Activated T-cell treated with anti-CD3 and anti-CD28 coated beads, Interleukin-2, amount 50 U/mL, for 1 hour (primary cell): ENCODE data around the gene UGT1A7.

Experiments
- DNase-seq: peaks from one replicate; pipeline ENCODE4 v3.0.0-alpha.2; 2020

UGT1A7 gene

DNA sequence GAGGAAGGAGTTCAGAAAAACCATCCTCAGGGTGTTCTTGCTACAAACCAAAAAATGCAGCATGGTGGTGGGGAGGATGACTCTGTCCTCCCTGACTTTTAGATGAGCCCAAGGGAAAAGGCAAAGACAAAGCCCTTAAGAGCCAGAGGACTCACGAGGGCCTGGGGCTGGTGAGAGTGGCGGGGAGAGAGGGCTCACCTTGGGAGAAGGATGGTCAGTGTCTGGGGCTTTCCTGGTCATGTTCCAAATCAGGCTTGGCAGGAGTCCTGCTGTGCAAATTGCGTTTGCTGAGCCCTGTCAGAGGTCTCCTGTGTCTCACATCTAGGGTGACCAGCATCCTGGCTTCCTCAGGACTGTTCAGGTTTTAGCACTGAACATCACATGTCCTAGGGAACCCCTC lies 83.1 kb downstream of the UGT1A7 start:
- no peak for DNase-seq

DNA sequence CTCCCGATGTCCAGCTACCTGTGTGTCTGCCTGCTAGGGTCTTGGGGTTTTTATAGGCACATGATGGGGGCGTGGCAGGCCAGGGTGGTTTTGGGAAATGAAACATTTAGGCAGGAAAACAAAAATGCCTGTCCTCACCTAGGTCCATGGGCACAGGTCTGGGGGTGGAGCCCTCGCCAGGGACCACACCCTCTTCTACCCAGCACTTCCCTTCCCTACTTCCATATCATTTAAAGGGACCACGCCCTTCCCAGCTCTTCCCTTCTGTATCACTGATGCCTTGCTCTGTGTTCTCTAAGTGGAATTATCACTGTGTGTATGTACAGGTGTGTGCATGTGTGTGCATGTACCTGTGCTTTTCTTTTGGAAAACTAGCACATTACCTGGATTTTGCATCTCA lies 84.7 kb downstream of the UGT1A7 start:
- DNase-seq, result no peak

DNA sequence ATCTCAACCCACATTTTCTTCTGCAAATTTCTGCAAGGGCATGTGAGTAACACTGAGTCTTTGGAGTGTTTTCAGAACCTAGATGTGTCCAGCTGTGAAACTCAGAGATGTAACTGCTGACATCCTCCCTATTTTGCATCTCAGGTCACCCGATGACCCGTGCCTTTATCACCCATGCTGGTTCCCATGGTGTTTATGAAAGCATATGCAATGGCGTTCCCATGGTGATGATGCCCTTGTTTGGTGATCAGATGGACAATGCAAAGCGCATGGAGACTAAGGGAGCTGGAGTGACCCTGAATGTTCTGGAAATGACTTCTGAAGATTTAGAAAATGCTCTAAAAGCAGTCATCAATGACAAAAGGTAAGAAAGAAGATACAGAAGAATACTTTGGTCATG lies 86.4 kb downstream of the UGT1A7 start:
- DNase-seq, result no peak

DNA sequence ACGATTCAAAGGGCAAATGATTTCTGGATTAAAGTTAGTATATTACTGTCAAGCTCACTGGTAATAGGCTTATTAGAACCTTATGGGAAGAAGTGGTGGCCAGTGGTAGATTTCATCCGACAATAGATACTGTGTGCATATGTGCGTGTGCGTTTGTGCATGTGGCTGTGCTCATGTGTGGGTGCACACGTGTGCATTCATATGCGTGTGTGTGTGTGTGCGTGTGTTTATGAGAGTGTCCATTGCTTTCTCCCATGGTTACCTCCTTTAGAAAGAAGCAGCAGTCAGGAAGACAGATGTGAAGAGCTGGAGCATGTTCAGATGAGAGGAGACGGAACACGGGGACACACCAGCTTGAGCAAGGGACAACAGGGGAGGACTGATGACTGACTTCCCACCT lies 87.6 kb downstream of the UGT1A7 start:
- DNase-seq, result no peak

DNA sequence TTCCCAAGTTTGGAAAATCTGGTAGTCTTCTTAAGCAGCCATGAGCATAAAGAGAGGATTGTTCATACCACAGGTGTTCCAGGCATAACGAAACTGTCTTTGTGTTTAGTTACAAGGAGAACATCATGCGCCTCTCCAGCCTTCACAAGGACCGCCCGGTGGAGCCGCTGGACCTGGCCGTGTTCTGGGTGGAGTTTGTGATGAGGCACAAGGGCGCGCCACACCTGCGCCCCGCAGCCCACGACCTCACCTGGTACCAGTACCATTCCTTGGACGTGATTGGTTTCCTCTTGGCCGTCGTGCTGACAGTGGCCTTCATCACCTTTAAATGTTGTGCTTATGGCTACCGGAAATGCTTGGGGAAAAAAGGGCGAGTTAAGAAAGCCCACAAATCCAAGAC lies 90.5 kb downstream of the UGT1A7 start:
- DNase-seq, result no peak

DNA sequence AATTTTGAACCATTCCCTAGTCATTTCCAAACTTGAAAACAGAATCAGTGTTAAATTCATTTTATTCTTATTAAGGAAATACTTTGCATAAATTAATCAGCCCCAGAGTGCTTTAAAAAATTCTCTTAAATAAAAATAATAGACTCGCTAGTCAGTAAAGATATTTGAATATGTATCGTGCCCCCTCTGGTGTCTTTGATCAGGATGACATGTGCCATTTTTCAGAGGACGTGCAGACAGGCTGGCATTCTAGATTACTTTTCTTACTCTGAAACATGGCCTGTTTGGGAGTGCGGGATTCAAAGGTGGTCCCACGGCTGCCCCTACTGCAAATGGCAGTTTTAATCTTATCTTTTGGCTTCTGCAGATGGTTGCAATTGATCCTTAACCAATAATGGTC lies 90.9 kb downstream of the UGT1A7 start:
- DNase-seq, result no peak

DNA sequence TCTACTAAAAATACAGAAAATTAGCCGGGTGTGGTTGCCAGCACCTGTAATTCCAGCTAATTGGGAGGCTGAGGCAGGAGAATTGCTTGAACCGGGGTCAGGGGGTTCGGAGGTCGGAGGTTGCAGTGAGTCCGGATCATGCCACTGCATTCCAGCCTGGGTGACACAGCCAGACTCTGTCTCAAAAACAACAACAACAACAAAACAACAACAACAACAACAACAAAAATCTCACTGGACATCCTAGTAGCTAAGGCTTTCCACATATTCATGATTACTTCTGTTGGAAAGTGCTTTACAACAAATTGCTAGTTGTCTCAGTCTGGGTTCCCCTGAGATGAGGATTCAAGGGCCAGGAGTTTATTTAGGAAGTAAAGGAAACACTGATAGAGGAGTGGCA lies 92.2 kb downstream of the UGT1A7 start:
- no peak for DNase-seq

DNA sequence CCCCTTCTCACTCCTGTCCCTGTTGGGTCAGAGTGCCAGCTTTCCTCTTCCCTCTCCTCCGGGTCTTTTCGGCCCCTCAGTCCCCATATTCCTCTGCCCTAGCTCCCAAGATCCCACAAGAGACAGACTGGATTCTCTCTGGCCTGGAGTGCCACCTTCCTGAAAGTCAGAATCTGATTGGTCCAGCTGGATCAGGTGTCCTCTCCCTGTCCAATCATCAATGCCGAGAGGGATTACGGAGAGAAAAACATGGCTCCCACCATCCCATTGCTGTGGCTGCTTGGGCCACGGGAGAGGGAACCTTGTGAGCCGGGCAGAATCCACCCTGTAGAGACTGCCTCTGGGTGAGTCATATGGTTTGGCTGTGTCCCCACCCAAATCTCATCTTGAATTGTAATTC lies 93.7 kb downstream of the UGT1A7 start:
- DNase-seq, result no peak

DNA sequence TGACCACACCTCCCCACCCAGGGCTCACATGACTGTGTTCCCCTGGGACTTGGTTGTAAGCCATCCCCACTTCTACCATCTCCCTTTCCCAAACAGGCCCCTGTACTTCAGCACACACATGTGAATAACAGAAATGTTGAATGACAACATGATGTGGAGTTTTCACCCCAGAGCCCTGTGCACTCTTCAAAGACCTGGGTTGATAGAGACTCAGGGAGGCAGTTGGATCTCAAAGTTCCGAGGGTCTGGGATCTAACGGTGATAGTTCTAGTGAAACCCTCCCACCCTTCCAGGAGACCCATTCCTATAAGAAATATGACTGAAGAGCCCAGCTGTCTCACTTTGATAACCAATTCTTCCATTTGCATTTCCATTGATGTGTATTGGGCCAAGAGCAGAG lies 96.3 kb downstream of the UGT1A7 start, which contains the start of gene MROH2A:
Gene MROH2A, plus strand, starts transcription at position 301 of the 400 bp plus-strand sequence. CDS start 1,029 bp downstream, outside the sequence.
- no peak for DNase-seq

DNA sequence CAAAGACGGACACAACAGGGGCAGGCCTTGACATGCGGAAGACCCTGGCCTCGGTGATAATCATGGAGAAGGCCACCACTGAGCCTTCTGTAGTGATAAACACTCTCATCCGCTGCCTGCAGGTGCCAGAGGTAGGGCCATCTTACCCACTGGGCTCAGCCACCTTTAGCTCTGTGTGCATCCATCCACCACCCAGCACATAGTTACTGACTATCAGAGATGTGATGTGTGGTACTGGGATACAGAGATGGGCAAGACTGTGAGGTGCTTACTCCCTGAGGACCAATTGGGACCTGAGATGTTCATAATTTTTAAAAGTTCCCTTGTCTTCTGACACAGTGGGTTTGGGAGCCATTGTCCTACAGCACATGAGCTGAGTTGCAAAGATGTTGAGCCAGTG lies 98.0 kb downstream of the UGT1A7 start:
- no peak for DNase-seq

DNA sequence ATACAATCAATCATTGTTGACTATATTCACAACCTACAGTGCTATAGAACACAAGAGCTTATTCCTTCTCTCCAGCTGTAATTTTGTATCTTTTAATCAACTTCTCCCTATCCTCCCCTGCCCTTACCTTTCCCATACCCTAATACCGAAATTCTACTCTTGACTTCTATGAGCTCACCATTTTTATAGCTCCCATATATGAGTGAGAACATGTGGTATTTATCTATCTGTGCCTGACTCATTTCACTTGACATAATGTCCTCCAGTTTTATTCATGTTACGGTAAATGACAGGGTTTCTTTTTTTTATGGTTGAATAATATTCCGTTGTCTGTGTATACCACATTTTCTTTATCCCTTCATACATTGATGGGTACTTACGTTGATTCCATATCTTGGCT lies 99.1 kb downstream of the UGT1A7 start:
- DNase-seq, result no peak

DNA sequence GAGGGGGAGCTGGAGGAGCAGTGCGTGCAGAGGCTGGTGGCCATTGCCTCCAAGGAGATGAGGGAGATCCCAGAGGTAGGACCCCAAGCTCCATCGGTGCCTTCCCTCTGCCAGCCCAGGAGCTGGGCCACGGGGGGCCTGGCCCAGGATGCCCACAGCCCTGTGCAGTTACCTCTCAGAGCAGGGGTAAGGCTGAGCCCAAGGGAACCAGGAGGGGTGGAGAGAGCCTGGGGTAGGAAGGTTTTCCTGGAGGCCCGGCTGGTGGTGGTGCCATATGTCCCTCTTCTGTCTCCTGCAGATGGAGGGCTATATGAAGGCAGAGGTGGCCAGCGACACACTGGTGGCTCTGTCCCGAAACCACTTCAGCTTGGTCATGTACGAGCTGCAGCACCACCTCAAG lies 107.9 kb downstream of the UGT1A7 start:
- DNase-seq, result no peak

DNA sequence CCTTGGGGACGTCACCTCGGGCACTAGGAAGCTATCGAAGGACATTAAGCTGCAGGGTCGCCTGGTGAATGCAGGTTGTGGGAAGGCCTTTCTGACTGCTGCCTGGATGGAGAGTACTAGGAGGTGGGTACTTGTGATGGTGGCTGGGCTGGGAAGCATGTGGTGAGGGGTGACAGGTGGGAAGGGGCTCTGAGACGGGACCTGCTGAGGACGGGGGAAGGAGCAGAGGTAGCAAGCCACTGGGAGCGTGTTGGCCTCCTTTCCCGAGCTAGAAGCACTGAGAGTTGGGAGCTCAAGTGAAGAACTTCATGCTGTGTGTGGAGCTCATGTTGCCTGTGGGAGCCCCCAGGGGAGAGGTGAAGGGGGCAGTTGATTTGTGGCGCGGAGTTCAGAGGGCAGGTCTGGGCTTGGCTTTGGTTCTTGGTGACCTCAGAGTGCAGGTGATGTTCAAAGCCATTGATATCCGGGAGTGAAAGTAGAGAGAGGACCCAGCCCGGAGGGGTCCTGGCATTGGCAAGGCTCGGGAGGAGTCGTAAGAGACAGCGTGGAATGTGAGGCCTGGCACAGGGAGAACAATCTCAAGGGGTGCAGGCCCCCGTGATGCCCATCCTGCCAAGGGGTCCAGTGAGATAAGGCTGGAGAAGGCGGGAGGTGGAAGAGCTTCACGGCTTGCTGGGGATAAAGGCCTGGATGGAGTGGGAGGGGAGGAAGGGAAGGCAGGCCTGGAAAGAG lies 109.6 kb downstream of the UGT1A7 start:
- no peak for DNase-seq

DNA sequence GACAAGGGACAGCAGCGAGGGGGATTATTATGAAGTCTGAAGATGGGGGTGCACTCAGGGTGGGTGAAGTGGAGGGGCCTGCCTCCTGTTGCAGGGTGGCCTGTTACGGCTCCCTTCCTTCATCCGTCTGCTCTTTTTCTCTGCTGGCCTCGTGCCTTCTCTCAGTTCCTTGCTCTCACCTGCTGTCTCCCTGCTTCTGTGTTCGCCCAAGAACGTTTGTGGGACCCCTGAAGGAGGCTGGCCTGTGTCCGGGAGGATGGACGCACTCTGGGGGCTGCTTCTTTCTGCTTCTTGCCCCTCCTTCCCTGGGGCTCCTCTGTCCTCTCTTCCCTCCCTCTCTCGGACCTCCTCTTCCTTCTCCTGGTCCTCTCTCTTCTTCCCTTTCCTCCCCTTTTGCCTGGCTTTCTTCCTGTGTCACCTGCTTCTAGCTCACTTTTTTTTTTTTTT lies 110.2 kb downstream of the UGT1A7 start:
- no peak for DNase-seq

DNA sequence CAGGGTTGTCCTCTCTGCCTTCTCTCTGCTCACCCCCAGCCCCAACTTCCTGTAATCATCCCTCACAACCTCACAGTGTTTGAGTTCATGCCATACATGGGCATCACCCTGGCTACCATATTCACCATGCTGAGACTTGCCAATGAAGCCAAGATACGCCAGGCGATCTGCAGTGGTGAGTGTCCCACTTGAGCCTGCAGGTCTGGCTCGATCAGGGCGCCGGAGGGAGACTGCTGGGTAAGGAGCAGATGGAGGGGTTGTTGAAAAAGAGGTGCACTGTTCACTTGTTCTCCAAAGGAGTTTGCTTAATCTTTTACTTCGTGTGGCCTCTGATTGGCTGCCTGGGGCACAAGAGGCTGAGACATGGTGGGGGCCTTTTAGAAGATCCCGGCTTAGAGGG lies 111.0 kb downstream of the UGT1A7 start:
- no peak for DNase-seq

DNA sequence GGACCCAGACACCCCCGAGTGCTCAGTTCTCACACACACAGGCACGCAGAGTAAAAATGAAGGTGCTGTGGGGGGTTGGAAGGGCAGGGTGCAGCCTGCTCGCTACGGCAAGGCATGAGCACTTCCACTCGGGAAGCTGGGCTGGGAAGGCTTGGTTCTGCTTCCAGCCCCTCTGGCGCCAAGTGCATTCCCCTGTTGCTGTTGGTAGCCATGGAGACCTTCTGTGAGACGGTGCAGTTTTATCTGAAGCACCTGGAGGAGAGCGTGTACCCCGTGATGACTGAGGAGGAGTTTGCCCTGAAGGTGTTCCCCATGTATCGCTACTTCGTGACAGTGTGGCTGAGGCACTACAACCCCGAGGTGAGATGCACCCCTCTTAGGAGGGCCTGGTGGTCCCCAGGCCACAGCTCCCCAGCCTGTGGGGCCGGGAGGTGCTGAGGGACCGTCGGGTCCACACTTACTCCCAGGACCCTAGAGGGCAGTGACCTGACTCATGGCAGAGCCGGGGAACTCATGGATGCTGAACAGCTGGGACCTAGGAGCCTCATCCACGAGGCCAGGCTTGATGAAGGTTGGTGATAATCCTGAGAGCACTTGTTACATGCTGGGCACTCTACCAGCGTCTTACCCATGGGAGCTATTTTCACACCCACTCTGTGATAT lies 111.9 kb downstream of the UGT1A7 start:
- DNase-seq, result no peak

DNA sequence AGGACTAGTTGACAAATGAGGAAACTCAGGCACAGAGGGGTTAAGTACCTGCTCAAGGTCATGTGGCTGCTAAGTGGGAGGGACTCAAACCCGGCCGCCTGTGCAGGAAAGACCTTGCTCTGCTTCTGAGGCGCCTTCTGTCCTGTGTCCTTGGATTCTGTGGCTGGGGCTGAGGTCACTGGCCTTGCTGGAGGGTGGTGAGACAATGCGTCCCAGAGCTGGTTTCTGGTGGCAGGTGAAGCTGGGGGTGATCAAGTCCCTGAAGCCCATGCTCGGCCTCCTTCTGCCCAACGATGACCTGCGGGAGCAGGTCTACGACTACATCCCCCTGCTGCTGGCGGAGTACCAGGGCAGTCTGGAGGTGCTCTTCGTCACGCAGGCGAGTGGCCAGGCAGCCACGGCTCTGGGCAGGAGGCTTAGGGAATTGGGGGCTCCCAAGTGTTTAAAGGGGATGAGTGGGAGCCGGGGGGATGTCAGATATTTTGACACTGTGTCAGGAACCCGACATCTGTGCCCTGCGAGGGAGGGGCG lies 112.5 kb downstream of the UGT1A7 start:
- no peak for DNase-seq

DNA sequence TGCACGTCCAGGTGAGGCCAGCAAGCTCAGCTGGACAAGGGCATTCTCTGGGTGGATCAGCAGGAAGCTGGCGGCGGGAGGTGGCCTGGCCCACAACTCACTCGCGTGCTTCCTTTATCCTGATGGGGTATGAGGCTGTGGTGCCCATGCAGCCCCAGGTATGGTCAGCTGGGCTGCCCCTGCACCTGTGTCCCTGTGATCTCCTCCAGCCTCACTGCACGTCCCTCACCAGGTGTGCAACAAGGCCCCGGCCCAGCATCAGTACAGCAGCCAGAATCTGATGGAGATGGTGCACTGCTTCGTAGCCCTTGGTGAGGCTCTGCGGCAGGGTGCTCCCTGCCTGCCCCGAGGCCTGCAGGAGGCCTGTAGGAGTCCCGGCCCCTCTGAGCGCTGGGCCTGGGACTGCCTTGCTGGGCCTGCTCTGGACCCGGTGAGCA lies 114.1 kb downstream of the UGT1A7 start:
- no peak for DNase-seq

DNA sequence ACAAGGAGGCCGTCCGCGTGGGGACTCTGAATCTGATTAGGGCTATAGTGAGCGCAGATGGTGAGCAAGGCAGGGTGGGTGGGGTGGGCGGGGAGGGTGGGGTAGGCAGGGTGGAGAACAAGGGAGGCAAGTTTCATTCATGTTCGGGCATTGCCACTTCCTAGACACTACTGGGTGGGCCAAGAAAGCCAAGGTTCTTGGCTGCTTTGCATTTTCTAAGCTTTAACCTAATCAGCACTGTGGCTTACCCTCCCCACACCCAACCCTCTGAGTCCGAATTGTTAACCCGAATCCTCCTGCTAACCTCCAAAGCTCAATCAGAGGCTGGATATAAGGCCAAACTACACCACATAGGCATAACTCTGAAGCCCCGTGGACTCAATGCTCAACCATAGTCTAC lies 114.6 kb downstream of the UGT1A7 start:
- no peak for DNase-seq

DNA sequence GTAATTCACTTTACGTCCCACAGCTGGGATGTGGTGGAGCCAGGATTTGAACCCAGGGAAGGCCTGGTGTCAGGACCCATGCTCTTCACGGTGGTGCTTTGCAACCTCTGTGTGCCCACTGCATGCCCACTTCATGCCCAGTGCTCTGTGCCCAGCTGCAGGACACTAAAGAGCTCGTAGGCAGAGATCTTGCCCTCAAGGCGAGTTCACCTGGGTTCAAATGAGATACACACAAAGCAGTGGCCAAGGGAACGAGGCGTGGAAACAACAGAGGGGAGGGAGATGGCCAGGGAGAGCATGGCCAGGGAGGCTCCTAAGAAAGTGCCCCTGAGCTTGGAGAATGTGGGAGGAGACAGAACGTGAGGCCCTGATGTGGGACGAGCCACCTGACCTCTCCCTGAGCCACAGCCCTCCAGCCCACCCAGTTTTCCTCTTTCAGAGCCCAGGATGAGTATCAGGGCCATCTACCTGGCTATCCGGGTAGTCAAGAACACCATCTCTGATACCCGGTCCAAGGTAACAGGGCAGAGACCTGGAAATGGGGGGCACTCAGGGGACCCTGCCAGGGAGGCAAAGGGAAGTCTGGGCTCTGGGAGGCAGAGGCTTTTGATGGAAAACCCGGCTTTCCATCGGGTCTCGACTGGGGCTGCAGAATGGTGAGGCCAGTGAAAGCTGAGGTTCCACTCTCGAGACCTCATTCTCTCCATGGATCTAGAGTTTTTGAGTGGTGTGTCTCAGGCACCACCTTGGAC lies 116.8 kb downstream of the UGT1A7 start:
- DNase-seq, result no peak

DNA sequence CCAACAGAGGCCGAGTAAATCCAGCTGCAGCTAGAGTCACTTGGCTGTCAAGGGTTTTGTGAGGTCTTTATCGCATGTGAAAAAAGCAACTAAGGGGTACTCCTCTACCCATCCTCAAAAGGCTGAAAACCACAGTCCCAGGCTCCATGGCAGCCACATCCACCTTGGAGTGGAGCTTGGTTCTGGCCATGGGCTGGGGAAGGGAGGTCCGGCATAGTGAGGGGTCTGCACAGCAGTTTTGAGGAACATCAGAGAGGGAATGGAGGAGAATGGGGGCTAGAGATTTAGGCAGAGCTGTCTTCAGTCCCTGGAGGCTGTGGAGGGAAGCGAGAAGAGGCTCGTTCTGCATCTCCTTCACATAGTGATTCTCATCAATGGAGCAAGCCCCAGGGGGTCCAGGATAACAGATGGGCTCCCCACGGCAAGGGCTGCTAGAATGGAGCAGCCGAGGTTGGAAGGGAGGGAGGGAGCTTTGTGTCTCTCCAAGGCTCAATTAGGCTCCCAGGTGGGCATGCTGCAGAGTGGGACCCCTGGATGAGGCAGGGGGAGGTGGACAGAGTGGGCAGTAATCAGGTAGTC lies 117.5 kb downstream of the UGT1A7 start:
- DNase-seq, result no peak

DNA sequence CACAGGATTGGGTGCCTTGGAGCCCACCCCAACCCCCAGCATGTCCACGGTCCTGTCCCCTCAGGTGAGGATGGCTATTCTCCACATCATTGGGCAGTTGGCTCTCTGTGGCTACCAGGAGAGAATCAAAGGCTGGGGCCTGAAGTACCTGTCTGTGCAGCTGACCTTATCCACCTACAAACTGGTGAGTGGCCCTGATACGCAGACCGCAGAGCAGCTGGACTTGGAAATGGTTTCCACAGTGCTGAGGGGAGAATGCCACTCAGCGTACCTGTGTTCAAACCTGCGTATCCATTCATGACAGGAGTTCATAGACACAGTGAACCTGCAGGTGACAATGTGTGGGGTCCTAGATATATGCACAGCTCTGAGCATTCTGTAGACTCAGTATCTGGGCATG lies 118.0 kb downstream of the UGT1A7 start:
- DNase-seq, result no peak

DNA sequence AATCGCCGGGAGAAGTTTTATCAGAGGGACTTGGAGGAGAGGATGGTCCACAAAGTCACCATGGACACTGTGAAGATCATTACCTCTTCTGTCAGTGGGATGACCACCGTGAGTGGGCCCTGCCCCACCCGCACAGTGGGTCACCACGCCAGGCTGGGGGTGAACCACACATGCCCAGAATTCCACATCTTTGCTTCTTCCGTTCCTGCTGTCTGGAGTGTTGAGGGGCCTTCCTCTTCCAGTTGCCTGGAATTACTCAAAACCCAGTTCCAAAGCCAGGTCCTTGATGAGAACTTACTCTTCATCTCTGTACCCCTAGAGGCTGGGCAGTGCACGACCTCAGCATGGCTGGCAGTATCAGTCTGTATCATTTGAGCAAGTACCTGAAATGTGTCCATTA lies 118.5 kb downstream of the UGT1A7 start:
- DNase-seq, result no peak
